Amniotic stem cell (primary cell): Measurements from ENCODE around the gene MAP2.

Experiments
- DNase-seq: peaks from one replicate; lab custom pipeline; 2025; lab: John Stamatoyannopoulos, UW

The MAP2 gene

GRCh38 chr2:209661286-209661894 is 237.5 kb downstream of the MAP2 start:
- no peak for DNase-seq

- no peak for DNase-seq
Measured at GRCh38 chr2:209662021-209662420, 238.2 kb downstream of the MAP2 start.

- no peak for DNase-seq
Measured at GRCh38 chr2:209663139-209663538, 239.3 kb downstream of the MAP2 start.

GRCh38 chr2:209663656-209664055 is 239.8 kb downstream of the MAP2 start:
- DNase-seq = no peak

- DNase-seq = no peak
Measured at GRCh38 chr2:209666296-209666695, 242.4 kb downstream of the MAP2 start.

DNA sequence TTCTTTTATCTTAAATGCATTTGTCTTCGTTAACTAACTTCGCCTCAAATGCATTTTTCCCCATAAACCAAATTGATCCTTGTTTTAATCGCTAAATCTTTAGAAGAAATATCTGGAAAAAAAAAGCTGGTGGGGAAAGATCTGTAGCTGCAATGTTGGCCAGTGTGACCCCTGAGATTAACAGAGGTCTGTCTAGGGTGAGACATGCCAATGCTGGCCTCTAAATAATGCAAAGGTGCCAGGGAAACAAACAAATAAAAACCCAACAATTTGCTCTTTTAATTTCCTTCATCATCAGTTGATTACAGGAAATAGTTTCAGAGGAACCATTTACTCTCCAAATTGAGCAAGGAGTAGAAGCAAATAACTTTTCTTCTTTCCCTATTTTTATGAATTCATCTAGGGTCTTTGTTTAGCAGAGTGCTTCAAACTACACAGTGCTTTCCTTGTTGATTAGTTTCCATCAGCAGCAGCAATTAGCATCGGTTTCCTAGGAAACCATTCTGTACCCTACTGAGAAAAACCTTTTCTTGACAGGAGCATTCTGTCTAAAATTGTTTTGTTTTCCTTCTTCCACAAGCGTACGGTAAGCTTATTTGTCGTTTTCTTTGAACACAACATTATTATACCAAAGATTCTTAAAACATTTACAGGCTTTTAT is 247.3 kb downstream of the MAP2 start:
- DNase-seq = no peak

- DNase-seq = no peak
Measured at GRCh38 chr2:209673811-209674210, 250.0 kb downstream of the MAP2 start.

DNA sequence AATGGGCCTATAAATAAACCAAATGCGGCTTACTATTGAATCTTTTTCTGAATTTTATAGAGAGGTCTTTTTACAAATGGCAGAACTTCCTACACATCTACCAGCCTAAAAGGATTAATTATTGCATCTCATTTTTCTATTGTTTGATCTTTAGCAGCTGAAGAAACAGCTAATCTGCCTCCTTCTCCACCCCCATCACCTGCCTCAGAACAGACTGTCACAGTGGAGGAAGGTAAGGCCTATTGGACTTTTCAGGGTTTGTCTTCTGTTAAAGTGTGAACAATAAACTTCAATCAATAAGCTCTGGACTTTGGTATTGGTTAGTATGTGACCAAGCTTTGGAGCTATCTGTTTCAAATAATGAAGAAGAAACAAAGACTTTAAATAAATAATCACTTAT is 256.7 kb downstream of the MAP2 start:
- no peak for DNase-seq

DNA sequence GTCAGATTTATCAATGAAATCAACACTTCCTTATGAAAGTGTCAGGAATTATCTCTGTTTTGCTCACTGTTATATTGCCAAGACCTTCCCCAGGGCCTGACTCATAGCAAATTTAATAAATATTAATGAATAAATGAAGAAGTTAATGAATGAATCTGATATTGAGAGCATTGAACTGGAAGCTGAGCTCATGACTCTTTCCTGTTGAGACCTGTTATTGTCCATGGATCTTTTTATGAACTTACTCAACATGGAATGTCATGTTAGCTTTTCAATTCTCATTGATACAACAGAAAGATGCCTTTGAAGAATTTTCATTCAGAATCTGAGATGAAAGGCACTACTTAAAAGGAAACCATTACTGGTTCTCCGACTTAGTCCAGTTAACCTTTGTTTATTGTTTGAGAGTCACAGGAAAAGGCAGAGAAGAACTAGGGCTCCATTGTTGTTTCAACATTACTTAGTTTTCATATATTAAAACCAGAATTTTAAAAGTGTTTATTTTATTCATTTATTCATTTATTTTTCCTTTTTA is 257.4 kb downstream of the MAP2 start:
- DNase-seq = no peak

GRCh38 chr2:209682646-209683045 is 258.8 kb downstream of the MAP2 start:
- no peak for DNase-seq

DNA sequence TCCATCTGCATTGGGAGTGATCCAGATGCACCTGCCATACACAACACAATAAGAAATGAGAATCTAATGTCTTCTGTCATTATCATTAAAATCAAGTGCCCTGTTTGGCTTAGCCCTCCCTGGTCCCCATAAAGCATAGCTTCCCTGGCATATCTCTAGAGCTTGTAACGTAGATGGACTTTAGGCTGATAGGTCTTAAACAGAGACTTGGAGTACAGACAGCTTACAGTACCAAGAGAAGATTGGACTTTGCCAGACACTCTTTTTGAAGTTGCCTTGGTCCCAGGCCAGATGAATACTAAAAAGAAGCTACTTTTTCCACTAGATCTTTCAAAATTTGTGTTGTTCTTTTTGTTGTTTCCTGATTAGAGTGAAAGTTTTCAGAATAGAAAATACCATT is 261.5 kb downstream of the MAP2 start:
- DNase-seq = no peak

- DNase-seq = no peak
Measured at GRCh38 chr2:209685963-209686362, 262.1 kb downstream of the MAP2 start.

DNA sequence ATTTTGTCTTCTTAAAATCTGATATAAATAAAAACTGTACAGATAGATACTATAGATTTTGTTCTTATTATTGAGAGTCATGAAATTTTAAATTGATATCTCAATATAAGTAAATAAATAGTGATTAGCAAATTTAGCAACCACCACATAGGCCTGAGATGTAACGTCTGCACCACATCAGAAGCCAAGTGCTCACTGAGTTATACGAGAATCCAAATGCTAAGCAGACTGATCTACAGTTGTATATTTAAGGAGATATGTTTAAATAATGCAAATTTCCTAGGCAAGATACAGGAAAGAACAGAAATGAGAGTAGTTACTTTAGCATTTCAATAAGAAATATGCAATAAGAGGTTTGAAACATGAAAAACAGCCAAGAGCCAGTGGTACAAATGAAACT is 262.6 kb downstream of the MAP2 start:
- no peak for DNase-seq

DNA sequence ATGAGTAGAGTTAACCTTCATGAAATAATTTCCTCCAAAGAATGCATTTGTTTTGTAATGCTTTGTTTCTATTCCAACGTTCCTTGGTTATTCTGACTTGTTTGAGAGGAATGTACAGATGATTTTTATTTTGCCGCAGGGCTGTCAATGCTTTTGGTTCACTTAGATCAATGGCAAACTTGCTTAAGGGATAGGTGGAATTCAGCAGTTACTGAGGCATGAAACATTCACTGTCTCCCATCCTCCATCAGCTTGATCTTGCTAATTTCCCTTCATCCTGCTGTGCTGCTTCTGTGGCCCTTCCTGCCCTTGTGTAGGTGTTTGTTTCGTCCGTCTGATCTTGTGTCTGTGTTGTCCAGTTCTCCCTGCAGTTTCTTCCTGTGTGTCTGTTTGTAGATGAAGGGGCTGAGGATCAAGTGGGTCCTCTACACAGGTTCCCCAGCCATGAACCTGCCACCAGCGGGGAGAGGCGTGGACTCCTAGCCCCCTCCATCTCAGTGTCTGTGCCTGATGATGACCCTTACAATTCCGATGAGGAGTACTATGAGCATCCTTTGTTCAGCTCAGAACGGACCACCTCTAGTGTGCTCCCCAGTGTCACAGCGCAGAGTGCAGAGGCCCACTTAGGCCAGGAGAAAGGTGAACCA is 263.6 kb downstream of the MAP2 start:
- DNase-seq = no peak

- no peak for DNase-seq
Measured at GRCh38 chr2:209688385-209688784, 264.5 kb downstream of the MAP2 start.

GRCh38 chr2:209690029-209690754 is 266.3 kb downstream of the MAP2 start:
- no peak for DNase-seq

DNA sequence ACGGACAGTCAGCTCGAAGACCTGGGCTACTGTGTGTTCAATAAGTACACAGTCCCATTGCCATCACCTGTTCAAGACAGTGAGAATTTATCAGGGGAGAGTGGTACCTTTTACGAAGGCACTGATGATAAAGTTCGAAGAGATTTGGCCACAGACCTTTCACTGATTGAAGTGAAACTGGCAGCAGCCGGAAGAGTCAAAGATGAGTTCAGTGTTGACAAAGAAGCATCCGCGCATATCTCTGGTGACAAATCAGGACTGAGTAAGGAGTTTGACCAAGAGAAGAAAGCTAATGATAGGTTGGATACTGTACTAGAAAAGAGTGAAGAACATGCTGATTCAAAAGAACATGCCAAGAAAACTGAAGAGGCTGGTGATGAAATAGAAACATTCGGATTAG is 270.9 kb downstream of the MAP2 start:
- DNase-seq = no peak

GRCh38 chr2:209696836-209697711 is 273.2 kb downstream of the MAP2 start:
- DNase-seq = no peak

DNA sequence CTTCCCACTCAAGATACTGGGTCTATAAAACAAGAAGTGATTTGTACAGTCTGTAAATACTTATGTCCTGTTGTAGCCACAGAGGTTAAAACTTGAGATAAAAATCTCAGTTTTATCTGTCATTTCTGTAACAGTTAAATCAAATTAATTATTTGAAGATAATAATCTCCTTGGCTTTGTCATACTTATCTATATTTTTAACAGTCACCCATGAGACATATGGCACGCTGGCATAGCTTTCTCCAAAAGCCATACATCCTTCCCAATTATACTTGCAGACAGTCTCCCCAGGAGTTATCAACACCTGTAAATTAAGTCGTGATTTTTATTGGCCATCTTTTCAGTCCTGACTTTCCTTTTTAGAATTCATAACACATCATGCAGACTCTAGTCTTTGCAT is 278.9 kb downstream of the MAP2 start:
- no peak for DNase-seq

- no peak for DNase-seq
Measured at GRCh38 chr2:209713219-209713618, 289.4 kb downstream of the MAP2 start.

GRCh38 chr2:209719034-209719433 is 295.2 kb downstream of the MAP2 start:
- DNase-seq = no peak

- DNase-seq = no peak
Measured at GRCh38 chr2:209721497-209721896, 297.6 kb downstream of the MAP2 start.
